GM11168 (cell line): ENCODE results near the gene TRIM29.
"Not testable (repeated sequence)": the region's sequence is repeated elsewhere in the genome, so short reads cannot be mapped to it uniquely, and the experiment has no call there.

Source experiments
- in situ Hi-C: fragments of 300-500 bp; cut with MboI; formaldehyde crosslinking; loops from one replicate; pipeline ENCODE4 v1.12.0; 2022; ENCODE audit warnings: low sequenced_read_pairs; ENCODE audit not compliant: unreplicated experiment

TRIM29 gene

GRCh38 chr11:120173019-120173705 lies 35.2 kb upstream of the TRIM29 start:
- in situ Hi-C loops: loop anchor here (5.0 to 10.0 kb wide), 2 partner anchors 52 to 124 kb away; no protein-coding TSS in a partner anchor

DNA sequence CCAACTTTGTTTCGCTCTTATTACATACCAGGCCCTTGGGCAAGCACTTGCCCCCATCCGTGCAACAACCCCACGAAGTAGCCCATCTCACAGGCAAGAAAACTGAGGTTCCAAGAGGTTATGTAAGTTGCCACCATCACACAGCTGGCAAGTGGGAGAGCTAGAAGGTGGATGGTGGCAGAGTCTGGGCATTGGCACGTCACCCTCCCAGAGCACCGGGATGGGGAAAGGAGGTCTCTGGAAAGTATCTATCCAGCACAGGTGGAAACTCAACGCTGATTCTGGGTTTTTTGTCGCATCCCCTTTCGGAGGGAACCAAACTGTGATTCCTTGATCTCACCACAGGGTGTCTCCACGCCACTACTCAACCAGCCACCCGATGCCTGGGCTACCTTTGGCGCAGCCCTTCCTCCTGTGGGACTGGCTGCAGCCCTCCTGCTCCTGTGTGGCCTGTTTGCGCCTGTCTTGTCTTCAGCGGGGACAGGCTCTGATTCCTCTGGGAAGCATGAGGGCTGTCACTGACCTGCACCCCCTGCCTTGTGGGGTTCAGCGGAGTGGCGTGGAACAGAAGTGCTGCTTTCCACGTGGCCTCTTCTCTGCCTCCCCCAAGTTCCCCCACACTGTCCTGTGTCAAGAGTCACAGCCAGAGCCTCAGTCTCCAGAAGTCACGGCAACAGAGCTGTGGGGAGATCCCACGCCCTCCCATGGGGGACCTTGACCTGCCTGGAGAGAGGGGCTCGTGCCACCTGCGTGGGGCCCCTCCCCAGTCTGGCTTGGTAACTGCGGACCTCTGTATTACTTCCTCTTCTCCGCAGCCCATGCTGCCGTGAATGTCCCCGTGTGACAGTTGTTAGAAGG lies 34.4 kb upstream of the TRIM29 start:
- in situ Hi-C loops: loop anchor here (5.0 to 10.0 kb wide), 2 partner anchors 53 to 125 kb away; no protein-coding TSS in a partner anchor

GRCh38 chr11:120170741-120171261 lies 32.9 kb upstream of the TRIM29 start:
- in situ Hi-C loops: loop anchor here (5.0 to 10.0 kb wide), 2 partner anchors 54 to 126 kb away; no protein-coding TSS in a partner anchor

DNA sequence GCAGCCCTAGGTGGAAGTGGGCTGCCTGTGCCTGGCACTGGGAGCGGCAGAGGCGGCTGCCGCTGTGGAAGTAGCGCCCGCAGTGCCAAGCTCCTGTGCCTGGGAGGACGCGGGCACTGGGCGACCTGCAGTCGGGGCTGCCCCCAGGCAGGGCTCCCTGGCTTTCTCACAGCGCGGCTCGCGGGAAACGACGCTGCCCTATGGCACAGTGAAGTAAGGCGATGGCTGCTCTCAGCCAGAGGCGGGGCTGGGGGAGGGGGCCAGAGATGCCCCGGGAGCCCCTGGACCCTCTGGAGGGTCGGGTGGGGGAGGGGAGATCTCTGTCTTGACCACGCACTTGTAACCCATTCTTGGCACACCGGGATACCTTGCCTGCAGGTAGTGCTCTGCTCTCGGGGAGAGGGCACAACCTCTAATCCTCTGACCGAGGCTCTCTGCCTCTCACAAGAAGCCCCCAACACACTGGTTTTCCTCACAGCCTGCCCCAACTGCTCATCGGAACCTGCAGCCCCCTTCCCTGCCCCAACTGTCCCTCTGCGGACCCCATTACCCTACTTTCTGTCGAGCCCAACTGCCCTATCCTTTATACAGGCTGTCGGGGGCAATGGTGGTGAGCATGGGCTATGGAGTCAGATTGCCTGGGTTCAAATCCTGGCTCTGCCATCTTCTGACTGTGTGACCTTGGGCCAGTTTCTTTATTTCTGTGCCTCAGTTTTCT lies 32.2 kb upstream of the TRIM29 start:
- in situ Hi-C loops: loop anchor here (5.0 to 10.0 kb wide), 2 partner anchors 55 to 127 kb away; no protein-coding TSS in a partner anchor

DNA sequence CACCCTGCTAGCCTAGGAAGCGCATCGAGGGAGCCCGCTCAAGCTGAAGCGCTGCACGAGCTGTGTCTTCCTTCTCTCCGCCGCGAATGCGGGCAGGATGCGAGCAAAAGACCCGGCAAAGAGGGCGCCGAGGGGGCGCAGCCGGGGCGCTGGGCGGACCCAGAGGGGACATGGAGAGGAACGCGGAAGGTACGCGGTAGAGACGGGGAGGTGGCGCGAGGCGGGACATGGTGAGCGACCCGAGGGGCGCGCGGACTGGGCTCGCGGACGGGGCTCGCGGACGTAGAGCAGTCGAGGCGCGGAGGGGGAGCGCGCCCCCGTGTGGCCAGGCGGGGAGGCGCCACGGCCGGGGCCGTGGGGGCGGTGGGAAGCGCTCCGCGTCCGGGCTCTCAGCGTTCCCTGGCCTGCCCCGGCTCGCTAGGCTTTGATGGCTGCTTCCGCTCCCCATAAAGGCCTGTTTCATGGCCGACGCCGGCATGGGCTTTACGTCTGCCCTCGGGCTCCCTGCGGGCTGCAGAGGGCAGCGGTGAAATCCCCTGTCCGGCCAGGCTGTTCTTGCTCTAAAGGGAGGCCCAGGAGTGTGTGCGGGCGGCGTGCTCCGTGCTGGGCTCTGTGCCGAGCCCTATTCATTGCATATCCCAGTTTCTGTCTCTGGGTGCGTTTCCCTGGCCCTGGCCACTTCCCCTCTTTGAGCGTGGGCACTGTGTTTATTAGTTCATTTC lies 31.2 kb upstream of the TRIM29 start:
- in situ Hi-C loops: no loop called here

GRCh38 chr11:120168108-120168959 lies 30.4 kb upstream of the TRIM29 start:
- in situ Hi-C loops: no loop called here

DNA sequence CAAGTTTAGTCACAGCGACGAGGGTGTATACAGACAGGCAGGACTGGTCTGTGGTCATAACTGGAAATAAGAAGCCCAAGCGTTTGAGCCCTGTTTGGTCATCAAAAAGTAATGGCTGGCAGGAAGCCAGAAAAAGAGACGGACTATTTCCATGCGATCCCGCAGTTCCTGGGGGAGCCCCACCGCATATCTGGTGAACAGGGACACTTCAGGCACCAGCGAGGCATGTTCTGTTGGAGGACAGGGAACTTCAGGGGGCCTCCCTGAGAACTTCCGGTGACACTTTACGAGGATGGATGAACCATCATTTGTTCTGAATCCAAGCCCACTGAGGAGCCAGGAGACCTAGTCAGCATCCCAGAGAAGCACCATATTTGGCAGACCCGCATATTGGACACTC lies 29.7 kb upstream of the TRIM29 start:
- in situ Hi-C loops: no loop called here

DNA sequence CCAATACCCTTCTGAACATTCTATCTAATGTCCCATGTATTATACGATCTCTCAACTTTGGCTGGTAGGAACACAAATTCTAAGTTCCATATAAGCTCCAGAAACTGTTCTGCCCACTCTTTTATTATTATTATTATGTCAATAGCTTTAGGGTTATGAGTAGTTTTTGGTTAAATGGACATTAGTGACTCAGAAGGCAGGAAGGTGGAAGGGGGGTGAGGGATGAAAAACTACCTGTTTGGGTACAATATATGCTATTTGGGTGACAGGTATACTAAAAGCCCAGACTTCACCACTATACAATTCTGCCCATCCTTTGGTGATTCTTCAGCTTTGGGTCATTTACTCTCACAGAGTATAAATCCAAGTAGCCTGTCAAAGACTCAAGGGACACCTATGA lies 22.5 kb upstream of the TRIM29 start:
- in situ Hi-C loops: no loop called here

- in situ Hi-C loops: no loop called here
These were observed 15.3 kb upstream of the TRIM29 start for GRCh38 chr11:120153221-120153620.

DNA sequence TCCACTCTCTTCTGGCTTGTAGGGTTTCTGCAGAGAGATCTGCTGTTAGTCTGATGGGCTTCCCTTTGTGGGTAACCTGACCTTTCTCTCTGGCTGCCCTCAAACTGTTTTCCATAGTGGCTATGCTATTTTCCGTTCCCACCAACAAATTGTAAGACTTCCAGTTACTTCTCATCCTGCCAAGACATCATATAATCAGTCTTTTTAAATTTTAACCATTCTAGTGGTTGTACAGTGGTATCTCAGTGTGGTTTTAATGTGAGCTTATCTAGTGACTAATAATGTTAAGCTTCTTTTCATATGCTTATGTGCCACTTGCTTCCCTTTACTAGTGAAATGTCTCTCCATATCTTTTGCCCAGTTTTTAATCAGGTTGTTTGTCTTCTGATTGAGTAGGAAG lies 13.6 kb upstream of the TRIM29 start:
- in situ Hi-C loops: no loop called here

DNA sequence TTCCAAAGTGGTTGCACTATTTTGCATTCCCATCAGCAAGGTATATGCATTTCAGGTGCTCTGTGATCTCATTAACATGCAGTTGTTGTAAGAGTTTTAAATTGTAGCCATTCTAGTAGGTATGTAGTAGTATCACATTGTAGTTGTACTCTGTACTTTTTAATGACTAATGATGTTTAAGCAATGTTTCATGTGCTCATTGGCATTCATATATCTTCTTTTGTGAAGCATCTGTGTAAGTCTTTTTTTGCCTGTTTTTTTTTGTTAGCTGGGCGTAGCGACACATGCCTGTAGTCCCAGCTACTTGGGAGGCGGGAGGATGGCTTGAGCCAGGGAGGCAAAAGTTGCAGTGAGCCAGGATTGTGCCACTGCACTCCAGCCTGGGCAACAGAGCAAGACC lies 11.3 kb upstream of the TRIM29 start:
- in situ Hi-C loops: no loop called here

DNA sequence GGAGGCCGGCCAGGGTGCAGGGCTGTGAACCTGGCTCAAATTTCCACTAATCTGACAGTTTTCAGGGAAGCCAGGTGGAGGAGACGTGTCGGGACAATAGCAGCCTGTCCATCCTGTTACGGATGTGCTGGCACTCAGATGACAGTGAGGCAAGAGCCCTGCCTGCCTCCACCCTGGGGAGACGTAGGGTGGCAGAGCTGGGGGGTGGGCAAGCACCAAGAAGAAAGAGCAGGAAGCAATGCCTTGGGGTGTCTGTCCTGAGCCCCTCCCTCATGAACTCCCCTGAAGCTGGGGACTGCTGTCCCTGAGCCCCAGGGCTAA lies 10.0 kb upstream of the TRIM29 start:
- in situ Hi-C loops: no loop called here

- in situ Hi-C loops: no loop called here
These were observed 9.4 kb upstream of the TRIM29 start for GRCh38 chr11:120147094-120147949.

DNA sequence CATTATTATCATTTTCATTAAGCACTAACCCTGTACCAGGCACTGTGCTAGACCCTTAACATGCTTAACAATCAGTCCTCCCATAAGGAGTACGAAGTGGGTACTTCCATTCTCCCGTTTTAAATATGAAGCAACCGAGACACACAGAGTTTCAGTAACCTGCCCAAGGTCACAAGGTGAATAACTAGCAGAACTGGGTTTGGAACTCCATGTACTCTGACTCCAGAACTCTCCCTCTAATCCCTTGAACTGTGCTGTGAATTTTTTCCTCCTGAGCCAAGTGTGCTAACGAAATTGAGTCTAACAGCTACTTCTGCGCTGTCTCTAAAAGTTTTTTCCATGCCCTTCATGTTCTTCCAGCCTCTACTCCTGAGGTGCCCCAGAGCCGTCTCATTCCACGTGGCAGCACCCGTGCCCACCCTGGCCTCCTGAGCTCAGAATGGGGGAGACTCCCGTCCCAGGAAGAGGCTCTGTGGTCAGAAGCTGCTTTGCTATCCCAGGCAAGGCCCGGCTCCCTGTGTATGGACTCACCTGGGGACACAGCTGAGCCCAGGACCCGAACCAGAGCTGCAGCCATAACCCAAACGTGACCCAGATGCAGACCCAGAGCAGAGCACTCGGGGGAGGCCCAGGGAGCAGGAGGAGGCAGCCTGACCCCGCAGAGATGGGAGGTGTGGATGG lies 8.6 kb upstream of the TRIM29 start:
- in situ Hi-C loops: no loop called here

DNA sequence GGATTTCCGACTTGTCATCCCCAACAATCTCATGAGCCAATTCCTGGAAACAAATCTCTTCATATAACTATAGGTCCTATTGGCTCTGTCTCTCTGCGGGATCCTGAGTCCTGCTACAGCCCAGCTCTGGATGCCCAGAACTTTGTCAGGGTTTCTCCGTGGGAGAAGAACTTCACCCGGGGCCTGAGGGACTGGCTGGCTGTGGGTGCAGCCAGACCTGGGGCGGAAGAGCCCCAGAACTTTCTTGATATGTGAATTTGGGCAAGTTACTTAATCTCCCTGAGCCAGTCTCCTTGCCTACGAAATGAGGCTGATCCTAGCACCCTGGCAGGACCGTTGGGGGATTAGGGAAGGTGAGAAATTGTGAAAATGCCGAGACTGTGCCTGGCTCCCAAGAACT lies 6.6 kb upstream of the TRIM29 start:
- in situ Hi-C loops: no loop called here

GRCh38 chr11:120143472-120143871 lies 5.6 kb upstream of the TRIM29 start:
- in situ Hi-C loops: not testable (repeated sequence)

DNA sequence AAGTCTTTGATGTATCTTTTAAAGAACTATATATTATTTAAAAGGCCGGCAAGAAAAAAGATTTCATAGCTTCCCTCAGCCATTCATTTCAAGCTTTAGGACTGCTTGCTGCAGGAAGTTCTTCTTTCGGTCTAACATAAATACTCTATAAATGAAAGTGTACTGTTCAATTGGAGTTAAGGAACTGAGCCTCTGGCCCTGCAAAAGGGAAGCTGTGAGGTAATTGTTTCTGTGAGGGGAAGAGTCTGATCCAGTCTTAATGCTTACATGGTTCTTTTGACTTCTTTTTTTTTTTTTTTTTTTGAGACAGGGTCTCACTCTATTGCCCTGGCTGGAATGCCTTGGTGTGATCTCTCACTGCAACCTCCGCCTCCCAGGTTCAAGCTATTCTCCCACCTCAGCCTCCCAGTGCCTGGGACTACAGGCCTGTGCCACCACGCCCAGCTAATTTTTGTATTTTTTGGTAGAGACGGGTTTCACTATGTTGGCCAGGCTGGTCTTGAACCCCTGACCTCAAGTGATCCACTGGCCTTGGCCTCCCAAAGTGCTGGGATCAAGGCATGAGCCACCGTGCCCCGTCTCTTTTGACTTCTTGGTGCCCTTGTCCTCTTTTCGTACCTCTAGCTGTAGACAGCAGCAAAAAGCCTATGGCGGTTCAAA lies 4.7 kb upstream of the TRIM29 start:
- in situ Hi-C loops: no loop called here
